LNCaP clone FGC (cell line): Measurements from ENCODE around the gene SIDT1.

Source experiments
- DNase-seq: peaks from one replicate; pipeline ENCODE4 v3.0.0-alpha.2; 2011; ENCODE audit warnings: low read depth
- H3K4me3 ChIP-seq: 2 replicates; pipeline ENCODE4 v1.5.1; 2011; ENCODE audit warnings: mild to moderate bottlenecking, low read depth, low read length, control low read depth
- CTCF ChIP-seq: IDR thresholded peaks from 2 replicates; pipeline ENCODE4 v1.5.1; 2012; ENCODE audit warnings: mild to moderate bottlenecking; ENCODE audit not compliant: control insufficient read depth, insufficient read depth; ENCODE audit errors: extremely low read depth

Gene SIDT1

GRCh38 chr3:113637756-113638155 lies 105.4 kb downstream of the SIDT1 start:
- TF ChIP-seq CTCF = no peak
- no peak overlapping the region for H3K4me3 ChIP-seq

DNA sequence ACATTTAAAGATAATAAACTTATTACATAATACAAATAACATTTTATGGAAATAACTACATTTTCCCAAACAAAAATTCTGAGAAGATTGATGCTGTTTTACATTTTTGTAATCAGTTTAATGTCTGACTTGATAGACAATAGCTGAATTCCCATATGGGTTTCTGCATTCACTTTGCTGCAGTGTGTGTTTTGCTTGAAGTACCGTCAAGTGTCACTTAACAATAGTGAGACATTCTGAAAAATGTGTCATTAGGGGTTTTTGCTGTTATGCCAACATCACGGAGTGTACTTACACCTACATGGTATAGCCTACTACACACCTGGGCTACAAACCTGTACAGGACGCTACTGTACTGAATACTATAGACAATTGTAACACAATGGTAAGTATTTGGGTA lies 106.6 kb downstream of the SIDT1 start:
- no peak for DNase-seq

More at GRCh38 chr3:113637756-113638155, 105.4 kb downstream of the SIDT1 start:
- no peak for DNase-seq

GRCh38 chr3:113643583-113643982 lies 111.2 kb downstream of the SIDT1 start:
- no peak overlapping the region for H3K4me3 ChIP-seq
- no peak for TF ChIP-seq CTCF
- no peak for DNase-seq

More for the DNA sequence above, 106.6 kb downstream of the SIDT1 start:
- no peak overlapping the region for H3K4me3 ChIP-seq
- TF ChIP-seq CTCF = no peak

DNA sequence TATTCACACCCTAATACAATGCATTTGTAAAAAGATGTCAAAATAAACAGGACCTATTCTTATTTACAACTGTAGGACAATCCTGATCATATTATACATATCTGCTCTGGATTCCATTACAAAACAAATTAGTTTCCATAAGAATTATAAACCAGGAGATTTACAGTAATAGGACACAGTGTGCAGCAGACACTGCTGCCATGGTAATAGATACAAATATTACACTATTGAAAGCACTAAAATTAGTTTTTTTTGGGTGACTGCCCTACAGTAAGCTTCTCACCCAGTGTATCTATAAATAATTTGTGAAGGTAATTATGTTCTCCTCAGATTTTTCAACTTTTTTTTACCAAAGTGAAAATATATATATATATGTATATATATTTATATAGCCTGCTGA lies 116.2 kb downstream of the SIDT1 start:
- H3K4me3 ChIP-seq = no peak overlapping the region
- no peak for TF ChIP-seq CTCF

DNA sequence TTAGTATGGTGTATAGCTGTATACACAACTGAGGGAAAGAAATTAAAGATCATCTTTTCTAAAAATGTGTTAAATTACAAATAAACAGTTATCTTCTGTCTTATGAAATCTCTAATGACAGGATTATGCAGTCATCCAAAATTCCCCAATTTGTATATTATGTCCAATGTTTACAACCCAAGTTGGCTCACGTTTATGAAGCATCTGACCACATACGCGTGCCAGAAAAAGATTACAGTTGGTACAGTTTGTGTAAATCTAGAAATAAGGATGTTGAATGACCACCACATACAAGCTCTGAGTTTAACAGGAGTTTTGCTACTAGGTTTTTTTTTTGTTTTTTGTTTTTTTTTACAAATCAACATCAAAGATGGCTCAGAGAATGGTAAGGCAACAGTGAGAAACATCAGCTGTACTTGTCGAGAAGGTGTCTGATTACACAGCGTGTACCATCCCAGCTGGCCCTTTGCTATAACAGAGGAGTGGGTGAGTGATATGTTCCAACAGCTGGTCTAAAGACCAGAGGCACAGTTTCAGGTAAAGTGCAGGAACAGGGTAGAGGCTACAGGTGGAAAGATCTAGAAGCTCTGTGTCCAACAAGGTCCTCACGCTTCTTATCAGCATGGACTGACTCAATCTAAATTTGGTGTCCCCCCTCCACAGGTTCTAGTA lies 117.0 kb downstream of the SIDT1 start:
- no peak for TF ChIP-seq CTCF
- no peak overlapping the region for H3K4me3 ChIP-seq
- no peak for DNase-seq

More for the DNA sequence above, 116.2 kb downstream of the SIDT1 start:
- no peak for DNase-seq

DNA sequence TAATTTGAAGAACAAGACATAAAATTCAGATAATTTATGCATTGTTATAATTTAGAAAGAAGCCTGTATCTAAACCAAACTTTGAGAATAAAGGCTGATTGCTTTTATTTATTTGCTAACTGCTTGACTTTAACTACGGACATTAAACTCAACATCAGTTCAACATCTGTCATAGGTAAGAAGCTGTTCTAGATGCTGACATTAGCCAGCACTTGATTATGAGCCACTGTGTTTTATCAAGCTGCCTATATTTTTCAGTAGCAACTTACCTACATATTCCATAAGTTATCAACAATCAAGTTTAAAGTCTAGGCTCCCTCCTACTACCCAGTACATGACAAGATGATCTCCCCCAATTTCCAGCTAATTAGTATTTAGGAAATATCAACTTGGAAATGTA lies 122.0 kb downstream of the SIDT1 start:
- no peak for DNase-seq
- no peak overlapping the region for H3K4me3 ChIP-seq
- TF ChIP-seq CTCF = no peak

- DNase-seq = no peak
- no peak overlapping the region for H3K4me3 ChIP-seq
- TF ChIP-seq CTCF = no peak
Measured at GRCh38 chr3:113654851-113655250, 122.5 kb downstream of the SIDT1 start.
